Choroid plexus epithelial cell (primary cell): ENCODE data around the gene ANKRD31.

ENCODE experiments used
- DNase-seq: peaks from one replicate; pipeline ENCODE4 v3.0.0-alpha.2; 2010; ENCODE audit warnings: low read depth
- H3K4me3 ChIP-seq: 2 replicates; pipeline ENCODE4 v1.5.1; 2011; ENCODE audit warnings: low read depth, mild to moderate bottlenecking, control low read depth, low read length, moderate library complexity
- CTCF ChIP-seq: conservative IDR thresholded peaks from 2 replicates; pipeline ENCODE4 v1.5.1; 2011; ENCODE audit warnings: low read depth, mild to moderate bottlenecking, control low read depth, inconsistent platforms, low read length, moderate library complexity

The ANKRD31 gene

DNA sequence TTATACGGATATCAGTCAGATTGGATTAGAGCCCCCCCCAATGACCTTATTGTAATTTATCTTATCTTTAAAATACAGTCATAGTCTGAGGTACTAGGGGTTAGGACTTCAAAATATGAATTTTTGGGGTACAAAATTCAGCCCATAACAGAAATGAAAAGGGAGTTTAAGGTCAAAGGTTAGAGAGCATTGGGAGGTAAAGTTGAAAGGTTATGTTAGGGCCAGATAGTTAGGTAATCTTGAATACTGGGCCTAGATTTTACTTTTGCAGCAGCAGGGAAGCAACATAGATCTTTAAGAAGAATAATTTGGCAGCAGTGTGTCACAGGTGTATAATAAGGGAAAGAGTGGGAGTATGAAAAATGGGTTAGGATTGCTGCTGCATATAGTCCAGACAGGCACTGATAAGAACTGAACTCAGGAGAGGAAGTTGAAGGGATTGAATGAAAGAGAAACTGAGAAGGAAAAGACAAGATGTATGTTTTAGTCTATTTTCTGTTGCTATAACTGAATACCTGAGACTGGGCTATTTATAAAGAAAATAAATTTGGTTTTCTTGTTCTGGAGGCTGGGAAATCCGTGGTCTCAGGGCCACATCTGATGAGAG lies 173.7 kb downstream of the ANKRD31 start:
- no peak overlapping the region for H3K4me3 ChIP-seq
- no peak for TF ChIP-seq CTCF
- no peak for DNase-seq

- no peak for DNase-seq
These were observed 176.6 kb downstream of the ANKRD31 start for GRCh38 chr5:75059912-75060545.

GRCh38 chr5:75058986-75059535 lies 177.6 kb downstream of the ANKRD31 start:
- TF ChIP-seq CTCF, result no peak
- no peak overlapping the region for H3K4me3 ChIP-seq
- DNase-seq, result peak; percentile 56

More at GRCh38 chr5:75059912-75060545, 176.6 kb downstream of the ANKRD31 start:
- TF ChIP-seq CTCF, result no peak
- no peak overlapping the region for H3K4me3 ChIP-seq

DNA sequence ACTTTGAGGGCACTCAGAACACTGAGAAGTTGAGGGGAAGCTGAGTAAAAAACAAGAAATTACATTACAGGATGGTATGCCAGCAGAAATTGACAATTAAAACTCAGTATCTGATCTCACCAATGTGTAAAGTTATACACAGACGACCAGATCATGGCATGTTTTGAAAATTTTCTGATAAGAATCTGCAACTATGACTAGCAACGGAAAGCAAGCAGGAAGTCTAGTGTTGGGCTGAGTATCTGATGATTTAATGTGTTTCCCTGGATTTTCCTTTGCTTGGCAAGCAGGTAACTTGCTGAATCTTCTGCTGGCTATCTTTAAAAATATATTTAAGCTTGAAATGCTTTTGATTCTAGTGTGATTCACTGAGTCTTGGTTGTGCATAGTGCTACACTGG lies 179.1 kb downstream of the ANKRD31 start:
- TF ChIP-seq CTCF, result no peak
- no peak for DNase-seq

GRCh38 chr5:75055727-75056144 lies 180.9 kb downstream of the ANKRD31 start:
- TF ChIP-seq CTCF, result no peak
- DNase-seq, result peak; percentile 69
- H3K4me3 ChIP-seq, result no peak overlapping the region

More for the DNA sequence above, 179.1 kb downstream of the ANKRD31 start:
- H3K4me3 ChIP-seq, result no peak overlapping the region

GRCh38 chr5:75054134-75054930 lies 182.3 kb downstream of the ANKRD31 start:
- peak overlapping the region; percentile 81 for H3K4me3 ChIP-seq
- TF ChIP-seq CTCF, result no peak
- peak; percentile 73 for DNase-seq
